Endothelial cell of umbilical vein (primary cell): ENCODE results near the gene RBPJL. TPM values are rescaled to one million over a fixed set of nuclear protein-coding genes. Genes with fewer than 3 reads are reported as not detected.

Experiments used
- BruUV-seq: library from RNA; stranded (reverse); fragments of 400-500 nt; replicated peaks from 2 replicates; lab custom pipeline; 2021; lab: Mats Ljungman, UMichigan
- CTCF ChIA-PET: fragments of 300-600, 350-600 bp; sonication (Branson Sonifier 250); formaldehyde crosslinking; loops from one replicate; lab custom pipeline; 2021; ENCODE audit warnings: antibody characterized with exemption, inconsistent platforms; lab: Charles Lee
- POLR2A ChIA-PET: fragments of 300-600, 350-600 bp; sonication (Branson Sonifier 250); formaldehyde crosslinking; loops from one replicate; lab custom pipeline; 2021; ENCODE audit warnings: antibody characterized with exemption, inconsistent platforms; lab: Charles Lee
- DNase-seq: peaks from one replicate; pipeline ENCODE4 v3.0.0-alpha.2; 2011; ENCODE audit warnings: low read depth, low spot score
- FAIRE-seq: peaks from 2 replicates; lab custom pipeline; 2011; peaks lifted over from hg19 to GRCh38; lab: Jason Lieb, UNC
- H2AFZ ChIP-seq: 2 replicates; pipeline ENCODE4 v1.6.0; 2012; ENCODE audit warnings: low read depth, low read length, control low read depth, inconsistent platforms
- H3K27ac ChIP-seq: 2 replicates; pipeline ENCODE4 v1.5.1; 2011; ENCODE audit warnings: low read depth, mild to moderate bottlenecking, control low read depth, low read length, moderate library complexity; ENCODE audit not compliant: insufficient read depth
- H3K27me3 ChIP-seq, 2 experiments: 2 replicates each; pipeline versions ENCODE4 v1.6.0 to v1.6.1; 2011; ENCODE audit warnings: low read length in 2 of 2, mixed read lengths in 1 of 2; ENCODE audit not compliant: control insufficient read depth in 2 of 2, insufficient read depth in 2 of 2
- H3K36me3 ChIP-seq, 2 experiments: 2 replicates in 1 of 2; 3 replicates in 1 of 2; pipeline ENCODE4 v1.5.1; 2011; ENCODE audit warnings: low read length in 2 of 2, mild to moderate bottlenecking in 1 of 2, moderate library complexity in 1 of 2; ENCODE audit not compliant: control insufficient read depth in 2 of 2, insufficient read depth in 2 of 2; ENCODE audit errors: extremely low read depth in 1 of 2
- H3K4me1 ChIP-seq: 3 replicates; pipeline ENCODE4 v1.5.1; 2011; ENCODE audit warnings: mild to moderate bottlenecking, low read length; ENCODE audit not compliant: control insufficient read depth, insufficient read depth; ENCODE audit errors: extremely low read depth
- H3K4me2 ChIP-seq: 2 replicates; pipeline ENCODE4 v1.6.1; 2011; ENCODE audit warnings: low read length, control low read depth, mixed read lengths; ENCODE audit not compliant: insufficient read depth
- H3K4me3 ChIP-seq, 3 experiments: fragments of 200-600 bp in 1 of 3; sonication (generic), shearing (Covaris generic) in 1 of 3; replicated peaks in 1 of 3; 2 replicates each; pipeline ENCODE4 v1.5.1; 2011 to 2016; ENCODE audit warnings: control low read depth in 3 of 3, low read length in 3 of 3, mild to moderate bottlenecking in 2 of 3, inconsistent platforms in 1 of 3, low read depth in 1 of 3, moderate library complexity in 1 of 3; ENCODE audit not compliant: insufficient read depth in 1 of 3
- H3K79me2 ChIP-seq: 2 replicates; pipeline ENCODE4 v1.6.0; 2012; ENCODE audit warnings: low read length, inconsistent platforms; ENCODE audit not compliant: control insufficient read depth, insufficient read depth
- H3K9ac ChIP-seq: replicated peaks from 2 replicates; pipeline ENCODE3; 2011; ENCODE audit warnings: low read length, control low read depth; ENCODE audit not compliant: insufficient read depth; ENCODE audit errors: extremely low read depth
- H3K9me1 ChIP-seq: replicated peaks from 3 replicates; pipeline ENCODE4 v1.6.0; 2011; ENCODE audit warnings: mild to moderate bottlenecking, low read length; ENCODE audit not compliant: control insufficient read depth, insufficient read depth; ENCODE audit errors: extremely low read depth
- H3K9me3 ChIP-seq: replicated peaks from 2 replicates; pipeline ENCODE4 v1.5.1; 2012; ENCODE audit warnings: low read length, inconsistent platforms; ENCODE audit not compliant: control insufficient read depth, insufficient read depth
- H4K20me1 ChIP-seq: replicated peaks from 2 replicates; pipeline ENCODE3; 2011; ENCODE audit warnings: mild to moderate bottlenecking, low read length; ENCODE audit not compliant: control insufficient read depth, insufficient read depth; ENCODE audit errors: extremely low read depth
- EZH2 ChIP-seq: IDR thresholded peaks from 2 replicates; pipeline ENCODE4 v1.6.1; 2012; ENCODE audit warnings: borderline replicate concordance, low read depth, mild to moderate bottlenecking, moderate library complexity, low read length, inconsistent platforms; ENCODE audit not compliant: severe bottlenecking
- FOS ChIP-seq: IDR thresholded peaks from 2 replicates; pipeline ENCODE4 v1.6.1; 2011; ENCODE audit warnings: mild to moderate bottlenecking, low read length, moderate library complexity, borderline replicate concordance; ENCODE audit not compliant: insufficient read depth
- GATA2 ChIP-seq: IDR thresholded peaks from 2 replicates; pipeline ENCODE4 v1.7.0; 2011; ENCODE audit warnings: low read depth, mild to moderate bottlenecking, moderate library complexity, mixed read lengths, low read length; ENCODE audit not compliant: insufficient read length, insufficient read depth
- JUN ChIP-seq: IDR thresholded peaks from 2 replicates; pipeline ENCODE4 v1.6.1; 2011; ENCODE audit warnings: borderline replicate concordance, low read depth; ENCODE audit not compliant: insufficient read length, insufficient read depth
- MAX ChIP-seq: IDR thresholded peaks from 2 replicates; pipeline ENCODE4 v1.6.1; 2011; ENCODE audit not compliant: insufficient read depth, insufficient read length
- MYC ChIP-seq: IDR thresholded peaks from one replicate; pipeline ENCODE4 v1.6.1; 2011; ENCODE audit warnings: mild to moderate bottlenecking, low read depth, low read length
- POLR2A ChIP-seq: IDR thresholded peaks from 2 replicates; pipeline ENCODE4 v1.6.1; 2012; ENCODE audit warnings: low read depth, mild to moderate bottlenecking, control low read depth, low read length
- POLR2AphosphoS5 ChIP-seq: IDR thresholded peaks from 2 replicates; pipeline ENCODE4 v1.6.1; 2012; ENCODE audit warnings: low read depth, mild to moderate bottlenecking, control low read depth, low read length, moderate library complexity; ENCODE audit not compliant: insufficient read depth
- dilution Hi-C: fragments of 300-500 bp; cut with MboI; formaldehyde crosslinking; loops from one replicate; pipeline ENCODE4 v1.15.0; 2019; ENCODE audit warnings: low sequenced_read_pairs; ENCODE audit not compliant: extremely low pct_ligation_motif_present
- intact Hi-C: fragments of 100-400 bp; cut with micrococcal nuclease; formaldehyde crosslinking; loops from one replicate; pipeline ENCODE4 v1.10.0; 2022
- polyA plus RNA-seq, 4 experiments: library from polyadenylated mRNA; depleted of rRNA in 3 of 4; stranded (reverse) in 3 of 4; unstranded in 1 of 4; fragments of >200 nt; gene quantifications; 2 replicates each; pipeline versions ENCODE4 v1.2.1 to v1.2.3, GENCODE V29; 2011 to 2012; ENCODE audit warnings: missing spikeins in 1 of 4
- total RNA-seq: library from RNA; stranded (reverse); gene quantifications from 2 replicates; pipeline ENCODE4 v1.2.3, GENCODE V29; 2021
- TF ChIP-seq, protein P1 (sequence below), 2 donors: IDR thresholded peaks; 1 replicate in 1 of 2; 2 replicates in 1 of 2; pipeline ENCODE4 v1.5.1; 2011; ENCODE audit warnings: low read length in 2 of 2, mild to moderate bottlenecking in 2 of 2, moderate library complexity in 2 of 2, control low read depth in 1 of 2, inconsistent platforms in 1 of 2, low read depth in 1 of 2; ENCODE audit not compliant: insufficient read depth in 1 of 2; ENCODE audit errors: extremely low read depth in 1 of 2

Gene RBPJL
- total and polyA plus RNA-seq, 2 donors (not counting 3 experiments of a cell fraction or from before 2014, with no cell fraction given) = not detected

- TF ChIP-seq EZH2 = peak; percentile 11
- TF ChIP-seq POLR2A = no peak
- Histone ChIP-seq H3K9me1 (no peaks in the 10 kb centered on the region), H3K27me3 (peaks cover 0 to 8% of the 10 kb centered on the region in 2 experiments), H3K27ac (no peak overlapping the region), H3K4me3 (no peak overlapping the region), H4K20me1 (no peaks in the 10 kb centered on the region), H3K9ac (no peak overlapping the region), H3K9me3 (no peaks in the 10 kb centered on the region), H2AFZ (no peak overlapping the region), H3K4me1 (peaks cover 9% of the 10 kb centered on the region), H3K36me3 (no peaks in the 10 kb centered on the region), H3K4me2 (no peak overlapping the region), H3K79me2 (no peaks in the 10 kb centered on the region)
- no TSS peak for BruUV-seq
- FAIRE-seq (no peak), DNase-seq (no peak)
- CTCF ChIA-PET = interaction anchor here (0.5 to 6.9 kb wide), 64 partner anchors 8 to 1761 kb away, joined by 3 to 169 read pairs (median 4); partner anchors contain the start of genes KCNS1, MATN4 and SYS1
- dilution Hi-C loops (no loop called here), intact Hi-C loops (loop anchor here (5.0 to 10.0 kb wide), 4 partner anchors 57 to 409 kb away; partner anchors contain the start of genes PABPC1L and YWHAB)
- POLR2A ChIA-PET = interaction anchor here (1.1 kb wide), 1 partner anchor 8 kb away, joined by 3 read pairs; no protein-coding TSS in a partner anchor
Measured at GRCh38 chr20:45294003-45294368, 12.7 kb upstream of the RBPJL start.

DNA sequence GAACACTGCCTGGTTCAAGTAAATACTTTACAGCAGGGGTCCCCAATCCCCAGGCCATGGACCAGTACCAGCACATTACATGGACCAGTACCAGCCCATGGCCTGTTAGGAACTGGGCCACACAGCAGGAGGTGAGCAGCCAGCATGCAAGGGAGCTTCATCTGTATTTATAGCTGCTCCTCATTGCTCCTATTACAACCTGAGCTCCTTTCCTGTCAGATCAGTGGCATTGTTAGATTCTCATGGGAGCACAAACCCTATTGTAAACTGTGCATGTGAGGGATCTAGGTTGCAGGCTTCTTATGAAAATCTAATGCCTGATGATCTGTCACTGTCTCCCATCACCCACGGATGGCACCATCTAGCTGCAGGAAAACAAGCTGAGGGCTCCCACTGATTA is 12.0 kb upstream of the RBPJL start:
- intact Hi-C loops (loop anchor here (5.0 to 10.0 kb wide), 4 partner anchors 57 to 410 kb away; partner anchors contain the start of genes PABPC1L and YWHAB), dilution Hi-C loops (no loop called here)
- Histone ChIP-seq H3K27me3 (peaks cover 0 to 8% of the 10 kb centered on the region in 2 experiments), H3K36me3 (no peaks in the 10 kb centered on the region), H3K9me1 (no peaks in the 10 kb centered on the region), H2AFZ (no peak overlapping the region), H3K4me2 (no peak overlapping the region), H4K20me1 (no peaks in the 10 kb centered on the region), H3K9me3 (no peaks in the 10 kb centered on the region), H3K4me1 (peaks cover 9% of the 10 kb centered on the region), H3K9ac (no peak overlapping the region), H3K79me2 (no peaks in the 10 kb centered on the region), H3K27ac (no peak overlapping the region), H3K4me3 (no peak overlapping the region)
- POLR2A ChIA-PET = no interaction called here
- DNase-seq = no peak
- CTCF ChIA-PET = interaction anchor here (0.5 to 6.9 kb wide), 39 partner anchors 8 to 1762 kb away, joined by 3 to 169 read pairs (median 5); partner anchors contain the start of genes KCNS1 and MATN4
- no TSS peak for BruUV-seq
- TF ChIP-seq MAX = no peak
- no peak for TF ChIP-seq GATA2
- TF ChIP-seq POLR2AphosphoS5 = no peak
- TF ChIP-seq POLR2A = no peak
- TF ChIP-seq, protein P1, sequence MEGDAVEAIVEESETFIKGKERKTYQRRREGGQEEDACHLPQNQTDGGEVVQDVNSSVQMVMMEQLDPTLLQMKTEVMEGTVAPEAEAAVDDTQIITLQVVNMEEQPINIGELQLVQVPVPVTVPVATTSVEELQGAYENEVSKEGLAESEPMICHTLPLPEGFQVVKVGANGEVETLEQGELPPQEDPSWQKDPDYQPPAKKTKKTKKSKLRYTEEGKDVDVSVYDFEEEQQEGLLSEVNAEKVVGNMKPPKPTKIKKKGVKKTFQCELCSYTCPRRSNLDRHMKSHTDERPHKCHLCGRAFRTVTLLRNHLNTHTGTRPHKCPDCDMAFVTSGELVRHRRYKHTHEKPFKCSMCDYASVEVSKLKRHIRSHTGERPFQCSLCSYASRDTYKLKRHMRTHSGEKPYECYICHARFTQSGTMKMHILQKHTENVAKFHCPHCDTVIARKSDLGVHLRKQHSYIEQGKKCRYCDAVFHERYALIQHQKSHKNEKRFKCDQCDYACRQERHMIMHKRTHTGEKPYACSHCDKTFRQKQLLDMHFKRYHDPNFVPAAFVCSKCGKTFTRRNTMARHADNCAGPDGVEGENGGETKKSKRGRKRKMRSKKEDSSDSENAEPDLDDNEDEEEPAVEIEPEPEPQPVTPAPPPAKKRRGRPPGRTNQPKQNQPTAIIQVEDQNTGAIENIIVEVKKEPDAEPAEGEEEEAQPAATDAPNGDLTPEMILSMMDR (IDR thresholded peaks at IDR 0.05; ENCODE audit: extremely low read depth in 1 of 2, insufficient read depth in 1 of 2, low read depth in 1 of 2, low read length in 2 of 2) = no peak
- TF ChIP-seq FOS = no peak
- no peak for TF ChIP-seq EZH2
- TF ChIP-seq MYC = no peak
- no peak for TF ChIP-seq JUN
- no peak for FAIRE-seq
